GM21381 (cell line): Measurements from ENCODE around the gene GALNT18.

Source experiments
- ATAC-seq: cut with Tn5 transposase; IDR thresholded peaks from one replicate; pipeline ENCODE4 v1.9.1; 2021; ENCODE audit warnings: mild to moderate bottlenecking, moderate library complexity; ENCODE audit not compliant: unreplicated experiment

The GALNT18 gene

DNA sequence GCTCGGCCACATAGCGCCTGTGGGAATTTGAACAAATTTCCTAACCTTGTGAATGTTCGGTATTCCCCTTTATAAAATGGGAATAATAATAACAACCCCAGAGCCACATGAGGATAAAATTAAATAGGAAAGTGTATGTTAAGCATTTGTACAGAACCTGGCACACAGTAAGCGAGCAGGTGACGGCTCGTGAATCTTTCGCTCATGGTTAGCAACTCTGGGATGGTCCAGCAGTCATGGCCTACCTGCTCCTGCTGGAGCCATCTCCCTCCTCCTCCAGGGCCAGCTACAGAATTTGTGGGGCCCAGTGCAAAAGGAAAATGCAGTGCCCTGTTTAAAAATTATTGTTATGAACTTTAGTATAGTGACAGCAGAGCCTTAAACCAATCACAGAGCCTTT is 180.3 kb downstream of the GALNT18 start:
- ATAC-seq: no peak

- ATAC-seq: no peak
Observed at GRCh38 chr11:11441091-11441490, 180.7 kb downstream of the GALNT18 start.

- ATAC-seq: no peak
Observed at GRCh38 chr11:11440144-11440543, 181.7 kb downstream of the GALNT18 start.

GRCh38 chr11:11439591-11439990 is 182.2 kb downstream of the GALNT18 start:
- ATAC-seq: no peak

- ATAC-seq: no peak
Observed at GRCh38 chr11:11436715-11437313, 185.0 kb downstream of the GALNT18 start.

DNA sequence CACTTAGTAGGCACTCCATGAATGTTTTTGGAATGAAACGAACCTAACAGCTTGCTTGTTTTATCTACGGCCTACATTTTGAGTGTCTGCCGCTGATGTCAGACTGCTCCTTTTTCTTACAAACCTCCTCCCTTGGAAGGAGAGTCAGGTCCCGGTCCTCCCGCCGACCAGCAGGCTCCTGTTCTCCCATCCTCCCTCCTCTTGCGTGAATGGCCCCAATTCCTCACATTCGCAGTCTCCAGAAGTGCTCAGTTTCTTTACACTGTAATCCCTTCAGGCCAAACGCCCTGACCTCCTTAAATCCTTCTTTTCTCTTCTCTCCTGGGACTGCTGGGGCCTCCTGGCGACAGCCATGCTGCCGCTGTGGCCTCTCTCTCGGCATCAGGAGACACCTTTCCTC is 186.2 kb downstream of the GALNT18 start:
- ATAC-seq: no peak

DNA sequence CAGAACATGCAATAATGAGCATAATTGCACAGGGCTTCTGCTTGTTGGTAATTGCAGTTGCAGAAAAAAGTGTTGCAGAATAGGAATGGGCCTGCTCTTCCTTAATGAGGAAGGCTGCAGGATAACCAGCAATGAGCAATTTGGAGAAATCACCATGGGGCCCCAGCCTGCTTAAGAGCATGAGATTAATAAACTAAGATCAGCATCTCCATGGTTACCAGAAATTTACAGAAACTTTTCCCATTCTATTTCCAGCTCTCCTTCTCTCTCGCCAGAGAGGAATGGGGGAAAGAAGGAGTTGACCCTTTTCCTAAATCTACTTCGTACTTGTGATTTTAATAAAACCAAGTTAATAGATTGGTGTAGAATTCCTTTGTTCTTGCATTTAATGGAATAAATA is 187.8 kb downstream of the GALNT18 start:
- no peak for ATAC-seq

GRCh38 chr11:11432621-11433319 is 189.0 kb downstream of the GALNT18 start:
- ATAC-seq: no peak

- no peak for ATAC-seq
Observed at GRCh38 chr11:11430431-11430830, 191.4 kb downstream of the GALNT18 start.

DNA sequence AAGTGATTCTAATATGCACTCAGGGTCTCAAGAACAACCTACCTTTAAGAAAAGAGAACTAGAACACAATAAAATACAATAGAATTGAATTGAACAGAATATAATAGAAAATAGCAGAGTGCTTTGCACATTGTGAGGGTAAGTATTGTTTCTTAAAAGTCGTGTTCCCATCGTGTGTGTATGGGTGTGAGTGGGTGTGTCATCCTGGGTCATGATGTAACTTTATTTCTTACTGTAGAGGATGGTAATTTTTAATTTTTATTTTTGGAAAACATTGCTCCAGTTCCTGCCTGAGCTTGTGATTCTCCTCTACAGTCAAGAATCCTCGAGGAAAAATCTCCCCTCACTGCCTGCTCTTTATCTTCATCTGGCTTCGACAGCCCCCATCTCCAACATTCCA is 193.1 kb downstream of the GALNT18 start:
- no peak for ATAC-seq

DNA sequence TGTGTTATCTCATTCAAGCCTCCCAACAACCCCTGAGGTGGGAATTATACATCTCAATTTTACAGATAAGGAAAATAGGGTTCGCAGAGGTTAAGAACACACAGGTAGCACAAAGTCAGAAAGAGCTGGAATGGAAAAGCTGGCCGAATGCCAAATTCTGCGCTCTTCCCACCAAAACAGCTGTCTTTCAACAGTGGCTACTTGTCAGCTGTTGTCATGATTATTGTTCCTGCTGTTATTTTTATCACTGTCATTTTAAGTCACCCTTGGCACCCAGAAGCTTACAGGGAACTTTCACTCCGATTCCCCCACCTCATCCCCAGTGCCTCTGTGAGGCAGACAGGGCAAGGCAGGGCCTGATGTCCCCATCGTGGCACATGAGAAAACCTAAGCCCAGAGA is 194.3 kb downstream of the GALNT18 start:
- ATAC-seq: no peak

DNA sequence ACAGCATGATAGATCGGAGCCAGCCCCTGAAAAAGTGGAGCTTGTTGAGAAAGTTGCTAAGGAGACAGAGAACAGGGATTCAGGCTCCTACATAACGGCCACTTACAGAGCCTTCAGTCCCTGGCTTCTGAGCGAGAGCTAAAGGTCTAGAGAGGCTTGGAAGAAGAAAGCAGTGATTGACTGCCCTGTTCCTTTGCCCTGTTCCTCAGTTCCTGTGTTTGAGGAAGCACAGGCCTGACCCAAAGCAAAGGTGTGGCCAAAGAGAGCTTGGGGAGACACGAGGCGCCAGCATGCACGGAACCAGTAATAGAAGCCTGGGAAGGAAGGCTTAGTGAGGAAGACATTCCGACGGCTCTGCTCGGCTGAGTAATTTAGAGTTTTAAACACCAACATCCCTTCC is 194.7 kb downstream of the GALNT18 start:
- no peak for ATAC-seq

DNA sequence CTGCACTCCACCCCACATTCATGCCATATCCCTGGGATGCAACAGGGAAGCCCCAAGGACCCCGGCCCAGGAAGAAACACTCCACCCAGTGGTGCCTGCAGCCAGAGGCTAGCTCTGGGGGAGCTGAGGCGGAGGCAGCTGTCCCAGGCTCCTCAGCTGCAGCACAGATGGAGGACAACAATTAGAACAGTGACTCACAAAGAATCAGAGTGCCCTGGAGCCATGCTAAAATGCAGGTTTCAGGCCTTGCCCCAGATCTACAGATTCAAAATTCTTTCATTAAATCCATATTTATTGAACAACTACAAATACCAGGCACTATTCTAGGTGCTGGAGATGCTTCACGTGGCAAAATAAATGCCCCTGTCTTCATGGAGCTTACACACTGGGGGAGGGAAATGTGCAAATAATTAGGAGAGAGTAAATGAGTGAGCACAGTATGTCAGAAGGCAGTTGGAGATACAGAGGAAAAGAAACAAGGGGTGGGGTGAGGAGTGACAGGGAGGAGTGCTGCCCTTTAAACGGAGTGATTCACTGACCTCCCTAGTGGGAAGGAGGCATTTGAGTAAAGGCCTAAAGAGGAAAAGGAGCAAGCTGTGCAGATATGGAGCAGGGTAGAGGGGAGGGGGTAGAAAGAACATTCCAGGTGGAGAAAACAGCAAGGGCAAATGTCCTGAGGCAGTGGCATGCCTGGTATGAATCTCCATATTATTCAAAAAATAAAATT is 195.4 kb downstream of the GALNT18 start:
- no peak for ATAC-seq

DNA sequence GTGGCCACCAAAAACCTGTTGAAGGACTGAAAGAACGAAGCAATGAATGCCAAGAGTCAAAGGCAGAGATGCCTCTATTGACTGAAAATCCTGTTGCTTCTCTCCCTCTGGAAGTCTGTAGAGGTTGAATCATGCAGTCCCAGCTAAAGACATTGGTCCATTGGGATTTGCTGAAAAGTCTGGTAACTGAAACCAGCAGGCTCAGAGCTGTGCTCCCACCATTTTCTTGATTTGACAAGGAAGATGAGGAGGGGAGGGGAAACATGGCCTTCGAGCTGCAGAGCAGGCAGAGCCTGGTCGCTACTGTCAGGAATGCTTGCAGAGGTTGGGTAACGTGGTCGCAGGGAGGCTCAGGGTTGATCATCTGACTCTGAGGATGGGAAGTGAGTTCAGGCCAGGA is 196.0 kb downstream of the GALNT18 start:
- ATAC-seq: no peak

DNA sequence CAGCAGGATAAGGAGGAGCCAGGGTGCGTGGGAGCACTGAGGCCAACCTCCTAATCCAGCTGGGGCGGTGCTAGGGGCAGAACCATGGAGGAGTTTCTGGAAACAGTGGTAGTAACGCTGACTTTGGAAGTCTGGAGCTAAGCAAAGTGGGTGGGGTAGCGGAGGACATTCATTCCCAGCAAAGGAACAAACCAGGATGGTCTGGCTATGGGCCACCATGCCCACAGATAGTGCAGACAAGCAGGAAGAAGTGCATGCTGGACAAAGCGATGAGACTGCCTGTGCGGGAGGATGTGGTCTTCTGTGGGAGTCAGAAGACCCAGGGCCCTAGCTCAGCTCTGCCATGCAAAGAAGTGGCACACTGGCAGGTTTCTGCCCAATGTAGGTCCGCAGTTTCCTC is 197.1 kb downstream of the GALNT18 start:
- ATAC-seq: no peak

DNA sequence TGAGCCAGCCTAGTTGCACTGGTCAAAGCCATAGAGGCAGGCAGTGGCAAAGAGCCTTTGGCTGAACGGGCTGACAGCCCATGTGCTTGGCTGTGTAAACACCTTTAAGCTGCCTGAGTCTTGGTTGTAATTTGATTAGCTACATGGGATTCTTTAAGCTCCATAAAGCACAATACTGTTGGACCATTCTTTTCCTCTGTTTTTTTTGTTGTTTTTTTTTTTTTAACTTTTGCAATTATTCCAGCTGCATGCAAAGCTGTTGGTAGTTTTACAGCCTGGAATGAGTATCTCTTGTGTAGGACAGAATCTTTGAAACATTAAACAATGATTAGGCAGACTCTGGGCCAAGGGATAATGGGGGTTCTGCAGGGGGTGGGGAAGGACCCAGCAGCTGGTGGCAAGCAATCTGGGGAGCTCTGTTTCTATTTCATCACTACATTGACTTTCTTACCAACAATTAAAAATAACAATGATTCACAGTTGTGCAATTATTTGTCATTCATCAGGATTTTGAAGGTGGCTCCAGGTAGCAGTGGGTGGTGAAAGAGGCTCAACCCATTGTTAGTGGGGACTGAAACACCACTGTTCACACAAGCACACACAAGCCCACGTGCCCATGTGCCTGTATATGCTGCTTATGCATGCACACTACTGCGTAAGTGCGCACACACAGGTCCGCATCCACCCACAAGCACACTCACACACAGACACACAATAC is 199.2 kb downstream of the GALNT18 start:
- no peak for ATAC-seq

- ATAC-seq: no peak
Observed at GRCh38 chr11:11421509-11421908, 200.3 kb downstream of the GALNT18 start.

- ATAC-seq: no peak
Observed at GRCh38 chr11:11420899-11421285, 200.9 kb downstream of the GALNT18 start.

DNA sequence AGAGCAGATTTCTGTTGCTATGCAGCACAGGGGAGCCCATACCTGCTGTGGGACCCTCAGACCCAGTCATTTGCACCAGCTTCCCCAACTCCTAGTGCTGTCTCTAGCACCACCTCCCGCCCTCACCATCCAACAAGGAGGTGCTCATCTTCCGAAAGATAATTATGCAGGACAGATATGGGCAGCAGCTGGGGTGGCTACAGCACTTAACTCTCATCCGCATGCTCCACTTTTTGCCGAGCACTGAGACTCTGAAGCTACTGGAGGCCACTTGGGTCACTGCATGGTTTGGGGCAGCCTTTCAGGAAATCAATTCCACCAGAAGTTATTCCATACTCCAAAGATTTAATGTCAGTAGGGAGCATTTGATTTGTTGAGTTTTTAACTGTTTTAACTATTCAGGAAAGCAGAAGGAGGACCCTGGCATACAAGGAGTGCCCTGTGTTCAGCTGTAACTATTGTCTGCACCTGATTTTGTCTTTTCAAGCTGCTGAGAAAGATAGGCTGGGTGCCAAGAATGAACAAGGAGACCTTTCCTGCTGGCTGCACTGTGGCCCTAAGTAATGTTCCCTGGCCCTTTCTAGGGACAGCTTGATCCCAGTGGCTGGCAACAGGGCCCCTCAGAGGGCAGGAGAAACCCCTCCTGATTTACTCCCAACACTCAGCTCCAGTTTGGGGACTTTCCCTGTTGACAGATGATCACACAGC is 201.5 kb downstream of the GALNT18 start:
- ATAC-seq: no peak

GRCh38 chr11:11419747-11420146 is 202.1 kb downstream of the GALNT18 start:
- no peak for ATAC-seq

DNA sequence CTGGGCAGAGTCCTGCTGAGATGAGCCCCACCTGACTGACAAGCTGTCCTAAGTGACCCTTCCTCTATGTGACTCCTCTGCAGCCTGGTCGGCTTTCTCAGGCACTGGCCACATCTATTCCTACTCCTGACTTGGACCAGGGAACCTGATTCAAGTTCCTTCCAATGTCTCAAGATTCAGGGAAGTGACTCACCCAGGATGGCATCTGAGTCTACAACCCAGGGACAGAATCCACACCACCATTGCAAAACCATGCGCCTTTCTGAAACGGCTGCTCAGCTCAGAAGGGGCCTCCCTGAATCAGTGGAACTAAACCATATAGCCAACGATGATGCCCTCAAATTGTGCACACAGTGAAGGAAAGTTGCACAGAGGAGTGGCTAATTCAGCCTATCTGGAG is 204.9 kb downstream of the GALNT18 start:
- no peak for ATAC-seq
